GM19238 (cell line): ENCODE measurements around the gene ZNF786.
"Not testable (repeated sequence)": the region's sequence is repeated elsewhere in the genome, so short reads cannot be mapped to it uniquely, and the experiment has no call there.

ENCODE experiments used
- DNase-seq: peaks from one replicate; pipeline ENCODE4 v3.0.0; 2011; ENCODE audit warnings: low spot score; ENCODE audit not compliant: insufficient read length

ZNF786 gene

DNA sequence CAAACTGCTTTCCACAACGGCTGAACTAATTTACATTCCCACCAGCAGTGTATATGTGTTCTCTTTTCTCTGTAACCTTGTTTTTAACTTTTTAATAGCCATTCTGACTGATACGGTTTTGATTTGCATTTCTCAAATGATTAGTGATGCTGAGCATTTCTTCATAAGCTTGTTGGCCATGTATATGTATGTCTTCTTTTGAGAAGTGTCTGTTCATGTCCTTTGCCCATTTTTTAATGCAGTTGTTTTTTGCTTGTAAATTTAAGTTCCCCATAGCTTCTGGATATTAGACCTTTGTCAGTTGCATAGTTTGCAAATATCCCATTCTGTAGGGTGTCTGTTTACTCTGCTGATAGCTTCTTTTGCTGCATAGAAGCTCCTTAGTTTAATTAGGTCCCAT is 6.1 kb downstream of the ZNF786 start:
- no peak for DNase-seq

DNA sequence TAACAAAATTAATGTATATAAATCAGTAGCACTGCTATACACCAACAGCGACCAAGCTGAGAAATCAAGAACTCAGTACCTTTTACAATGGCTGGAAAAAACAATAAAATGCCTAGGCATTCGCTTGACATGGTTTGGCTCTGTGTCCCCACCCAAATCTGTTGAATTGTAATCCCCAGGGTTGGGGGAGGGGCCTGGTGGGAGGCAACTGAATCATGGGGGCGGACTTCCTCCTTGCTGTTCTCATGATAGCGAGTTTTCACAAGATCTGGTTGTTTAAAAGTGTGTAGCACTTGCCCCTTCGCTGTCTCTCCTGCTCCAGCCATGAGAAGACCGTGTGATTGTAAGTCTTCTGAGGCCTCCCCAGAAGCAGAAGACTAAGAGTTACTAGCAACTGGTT is 8.6 kb downstream of the ZNF786 start:
- DNase-seq: no peak

DNA sequence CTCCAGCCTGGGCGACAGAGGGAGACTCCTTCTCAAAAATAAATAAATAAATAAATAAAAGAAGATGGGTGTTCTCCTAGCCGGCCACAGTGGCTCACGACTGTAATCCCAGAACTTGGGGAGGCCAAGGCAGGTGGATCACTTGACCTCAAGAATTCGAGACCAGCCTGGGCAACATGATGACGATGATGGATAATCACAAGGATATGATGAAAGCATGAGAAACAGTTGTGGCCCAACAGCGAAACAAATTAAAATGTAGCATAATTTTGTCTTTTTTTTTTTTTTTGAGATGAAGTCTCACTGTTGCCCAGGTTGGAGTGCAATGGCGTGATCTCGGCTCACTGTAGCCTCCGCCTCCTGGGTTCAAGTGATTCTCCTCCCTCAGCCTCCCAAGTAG is 12.9 kb downstream of the ZNF786 start:
- no peak for DNase-seq

DNA sequence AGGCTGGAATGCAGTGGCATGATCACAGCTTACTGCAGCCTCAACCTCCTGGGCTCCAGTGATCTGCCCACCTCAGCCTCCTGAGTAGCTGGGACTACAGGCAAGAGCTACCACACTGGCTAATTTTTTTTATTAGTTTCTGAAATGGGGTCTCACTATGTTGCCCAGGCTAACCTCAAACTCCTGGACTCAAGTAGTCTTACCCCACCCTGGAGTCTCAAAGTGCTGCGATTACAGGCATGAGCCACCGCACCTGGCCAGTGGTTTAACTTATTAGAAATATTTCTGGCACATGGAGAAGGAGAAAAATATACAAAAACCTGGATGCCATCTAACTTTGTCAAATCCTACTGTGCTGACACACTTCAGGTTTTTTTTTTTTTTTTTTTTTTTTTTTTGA is 15.2 kb downstream of the ZNF786 start:
- no peak for DNase-seq

DNA sequence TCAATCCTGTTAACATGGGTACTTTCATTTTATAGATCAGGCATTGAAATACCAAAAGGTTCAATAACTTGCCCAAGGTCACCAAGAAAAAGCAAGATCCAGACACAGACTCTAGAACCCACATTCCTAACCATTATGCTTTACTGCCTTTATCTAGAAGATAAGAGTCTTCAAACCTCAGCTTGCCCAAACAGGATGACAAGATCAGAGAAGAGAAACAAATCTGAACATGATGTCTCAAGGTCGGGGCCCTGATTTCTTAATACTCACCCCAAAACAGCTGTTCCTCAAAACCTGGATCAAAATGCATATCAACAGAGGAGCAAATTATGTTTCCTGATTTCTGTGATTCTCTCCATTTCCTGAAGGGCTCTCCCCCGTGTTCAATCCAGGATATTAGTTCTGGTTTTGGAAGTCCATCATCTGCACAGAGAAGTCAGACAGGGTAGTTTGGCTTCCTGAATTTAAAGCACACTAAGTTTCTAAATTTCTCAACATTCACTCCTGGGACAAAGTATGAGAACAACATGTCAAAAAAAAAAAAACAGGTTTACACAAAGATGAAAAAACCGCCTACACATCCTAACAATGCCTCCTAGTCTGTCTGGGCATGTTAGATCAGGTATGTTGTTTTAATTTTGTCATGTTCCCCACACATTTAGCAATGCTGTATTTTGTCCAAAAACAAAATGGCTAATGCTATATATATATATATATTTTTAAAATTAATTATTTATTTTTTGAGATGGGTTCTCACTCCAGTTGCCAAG is 16.2 kb downstream of the ZNF786 start:
- DNase-seq: no peak

DNA sequence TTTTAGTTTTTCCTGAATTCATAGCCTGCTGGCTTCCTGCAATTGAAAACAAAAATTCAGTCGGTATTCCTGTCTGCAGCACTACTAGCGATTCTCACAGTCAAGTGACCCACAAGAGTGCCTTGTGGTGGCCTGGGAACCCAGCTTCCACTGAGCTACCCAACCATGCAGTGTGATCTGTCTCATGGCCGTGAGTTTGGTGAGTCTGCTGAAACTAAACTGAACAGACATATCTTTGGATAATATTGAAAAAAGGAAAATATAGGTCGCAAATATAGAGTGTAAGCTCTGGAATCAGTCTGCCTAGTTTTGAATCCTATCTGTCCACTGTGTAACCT is 18.1 kb downstream of the ZNF786 start:
- DNase-seq: no peak

DNA sequence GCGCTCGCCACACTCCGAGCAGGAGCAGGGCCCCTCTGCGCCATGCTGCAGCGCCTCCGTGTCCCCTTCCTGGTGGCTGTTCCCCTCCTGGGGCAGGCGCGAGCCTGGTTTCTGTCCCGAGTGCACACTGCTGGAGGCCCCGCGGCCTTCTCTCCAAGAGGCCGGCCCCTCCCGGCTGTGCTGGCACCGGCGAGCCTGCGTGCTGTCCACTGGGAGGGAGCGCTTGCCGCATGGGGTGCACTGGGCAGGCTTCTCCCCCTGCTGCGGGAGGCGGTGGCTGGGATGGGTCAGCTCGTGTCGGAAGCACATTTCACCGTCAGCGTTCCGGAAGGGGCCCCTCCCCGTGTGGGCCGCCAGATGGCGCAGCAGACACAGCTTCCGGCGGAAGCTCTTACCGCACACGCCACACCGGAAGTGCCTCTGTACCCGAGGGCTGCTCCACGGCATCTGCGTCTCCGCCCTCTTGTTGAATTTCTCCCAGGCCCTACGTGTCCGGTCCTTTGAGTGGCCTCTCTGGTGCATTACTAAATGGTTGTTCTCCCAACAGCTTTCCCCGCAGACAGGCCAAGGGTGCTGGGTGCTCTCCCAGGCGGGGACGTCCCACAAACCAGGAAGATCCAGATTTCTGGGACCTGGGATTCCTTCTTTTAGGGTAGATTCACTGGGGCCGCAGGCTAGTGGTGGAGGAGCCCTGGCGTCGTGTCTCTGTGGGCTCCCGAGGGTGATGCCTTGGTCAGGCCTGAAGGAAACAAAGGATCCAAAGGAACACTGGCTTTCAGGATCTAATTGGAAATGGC is 18.7 kb downstream of the ZNF786 start:
- DNase-seq: no peak

DNA sequence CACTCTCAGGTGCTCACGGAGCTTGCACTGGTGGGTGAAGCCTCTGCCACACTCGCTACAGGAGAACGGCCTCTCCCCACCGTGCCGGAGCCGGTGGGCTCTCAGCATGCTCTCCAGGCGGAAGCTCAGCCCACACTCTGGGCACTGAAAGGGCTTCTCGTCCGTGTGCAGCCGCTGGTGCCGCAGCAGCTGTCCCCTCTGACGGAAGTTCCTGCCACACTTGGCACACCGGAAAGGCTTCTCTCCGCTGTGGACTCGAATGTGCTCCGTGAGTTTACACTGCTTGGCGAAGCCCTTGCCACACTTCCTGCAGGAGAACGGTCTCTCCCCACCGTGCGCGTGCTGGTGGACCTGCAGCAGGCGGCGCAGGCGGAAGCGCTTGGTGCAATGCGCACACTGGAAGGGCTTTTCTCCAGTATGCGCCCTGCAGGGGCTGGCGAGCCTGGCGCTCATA is 19.3 kb downstream of the ZNF786 start:
- no peak for DNase-seq

DNA sequence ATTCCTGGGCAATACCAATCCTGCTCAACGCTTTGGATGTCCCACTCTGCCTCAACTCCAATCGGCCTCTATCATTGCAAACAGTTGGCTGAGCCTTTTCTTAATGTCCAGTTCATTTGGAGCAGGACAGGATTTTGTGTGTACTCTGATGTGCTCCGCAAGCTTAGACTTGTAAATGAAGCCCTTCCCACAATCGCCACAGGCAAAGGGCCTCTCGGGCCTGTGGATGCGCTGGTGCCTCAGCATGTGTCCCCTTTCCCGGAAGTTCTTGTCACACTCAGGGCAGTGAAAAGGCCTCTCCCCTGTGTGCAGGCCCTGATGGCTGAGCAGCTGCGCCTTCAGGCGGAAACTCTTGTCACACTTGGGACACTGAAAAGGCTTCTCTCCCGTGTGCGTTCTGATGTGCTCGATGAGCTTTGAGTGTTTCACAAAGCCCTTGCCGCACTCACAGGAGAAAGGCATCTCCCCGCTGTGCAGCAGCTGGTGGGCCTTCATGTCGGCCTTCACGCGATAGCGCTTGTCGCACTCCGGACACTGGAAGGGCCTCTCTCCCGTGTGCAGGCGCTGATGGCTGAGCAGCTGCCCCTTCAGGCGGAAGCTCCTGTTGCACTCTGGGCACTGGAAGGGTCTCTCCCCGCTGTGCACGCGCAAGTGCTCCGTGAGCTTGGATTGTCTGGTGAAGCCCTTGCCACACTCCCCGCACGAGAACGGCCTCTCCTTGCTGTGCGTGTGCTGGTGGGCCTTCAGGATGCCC is 20.0 kb downstream of the ZNF786 start:
- DNase-seq: no peak

DNA sequence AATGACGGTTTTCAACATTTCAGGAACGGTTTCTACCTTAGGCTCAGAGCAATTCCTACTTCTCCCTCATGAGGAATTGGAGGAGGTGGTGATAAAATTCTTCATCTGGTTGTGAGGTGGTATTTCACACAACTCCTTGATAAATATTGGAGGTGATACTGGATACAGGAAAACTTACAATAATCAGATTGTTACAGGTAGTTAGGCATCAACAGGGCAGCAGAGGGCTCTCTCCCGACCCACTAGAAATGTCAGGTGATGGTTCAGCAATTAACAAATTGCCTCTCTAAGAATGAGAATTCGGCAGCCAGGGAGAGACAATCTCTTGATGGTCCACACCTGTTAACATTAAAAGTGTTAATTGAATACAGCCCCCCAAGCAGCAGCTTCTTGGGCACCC is 22.6 kb downstream of the ZNF786 start:
- no peak for DNase-seq

DNA sequence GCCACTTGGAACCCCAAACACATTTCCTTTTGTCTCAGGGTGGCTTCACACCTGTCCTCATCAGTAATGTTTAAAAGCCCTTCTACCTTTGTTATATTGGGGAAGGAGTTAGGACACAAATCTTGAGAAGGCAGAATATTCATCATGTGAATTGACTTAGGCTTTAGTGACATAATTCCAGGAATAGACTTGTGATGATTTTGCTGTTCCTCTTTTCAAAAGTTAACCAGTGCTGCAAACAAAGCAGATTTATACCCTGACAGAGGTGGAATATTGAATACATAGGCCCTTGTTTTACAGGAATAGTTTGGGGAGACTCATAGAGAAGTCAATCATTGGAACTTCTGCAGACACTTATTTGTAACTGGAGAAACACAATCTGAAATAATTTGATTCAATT is 27.0 kb downstream of the ZNF786 start:
- DNase-seq: no peak

DNA sequence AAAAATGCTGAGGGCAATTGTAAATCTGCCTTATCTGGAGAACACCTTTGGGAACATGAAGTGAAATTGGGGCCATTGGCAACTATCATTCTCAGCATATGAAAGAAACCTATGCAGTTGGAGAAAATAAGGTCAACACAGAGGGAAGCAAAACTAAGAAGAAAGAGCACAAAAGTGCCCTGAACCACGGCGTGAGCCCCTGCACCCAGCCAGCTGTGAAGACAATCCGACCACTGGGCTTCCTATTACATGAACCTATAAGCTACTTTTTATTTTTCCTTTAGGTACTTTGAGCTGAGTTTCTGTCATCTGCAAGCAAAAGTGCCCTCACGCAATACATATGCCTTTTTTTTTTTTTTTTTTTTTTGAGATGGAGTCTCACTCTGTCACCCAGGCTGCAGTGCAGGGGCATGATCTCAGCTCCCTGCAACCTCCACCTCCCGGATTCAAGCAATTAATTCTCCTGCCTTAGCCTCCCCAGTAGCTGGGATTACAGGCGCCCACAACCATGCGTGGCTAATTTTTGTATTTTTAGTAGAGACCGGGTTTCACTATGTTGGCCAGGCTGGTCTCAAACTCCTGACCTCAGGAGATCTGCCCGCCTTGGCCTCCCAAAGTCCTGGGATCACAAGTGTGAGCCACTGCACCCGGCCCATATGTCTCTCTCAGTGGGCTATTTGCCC is 28.2 kb downstream of the ZNF786 start:
- DNase-seq: not testable (repeated sequence)

DNA sequence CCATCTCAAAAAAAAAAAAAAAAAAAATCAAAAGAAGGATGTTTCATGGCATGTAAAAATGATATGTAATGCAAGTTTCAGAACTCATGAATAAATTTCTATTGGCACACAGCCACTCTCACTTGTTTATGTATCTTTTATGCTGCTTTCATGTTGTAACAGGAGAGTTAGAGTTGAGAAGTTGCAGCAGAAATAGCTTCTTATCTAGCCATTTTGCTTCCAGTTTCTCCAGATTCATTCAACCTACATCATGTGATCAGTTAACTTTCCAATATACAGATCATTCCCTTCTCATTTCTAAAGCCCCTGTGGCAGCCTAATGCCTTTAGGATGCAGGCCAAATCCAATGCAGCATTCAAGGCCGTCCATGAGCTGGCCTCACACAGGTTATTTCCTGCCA is 30.4 kb downstream of the ZNF786 start:
- no peak for DNase-seq

DNA sequence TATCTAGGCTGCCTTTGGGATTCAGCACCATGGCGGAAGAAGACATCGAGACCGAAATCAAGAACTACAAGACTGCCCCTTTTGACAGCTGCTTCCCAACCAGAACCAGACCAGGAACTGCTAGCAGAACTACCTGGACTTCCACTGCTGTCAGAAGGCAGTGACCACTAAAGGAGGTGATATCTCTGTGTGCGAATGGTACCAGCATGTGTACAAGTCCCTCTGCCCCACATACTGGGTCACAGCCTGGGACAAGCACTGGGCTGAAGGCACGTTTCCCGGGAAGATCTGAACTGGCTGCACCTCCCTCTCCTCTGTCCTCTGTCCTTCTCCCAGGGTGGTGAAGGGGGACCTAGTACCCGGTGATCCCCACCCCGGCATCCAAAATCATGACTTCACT is 36.6 kb downstream of the ZNF786 start:
- DNase-seq: no peak

DNA sequence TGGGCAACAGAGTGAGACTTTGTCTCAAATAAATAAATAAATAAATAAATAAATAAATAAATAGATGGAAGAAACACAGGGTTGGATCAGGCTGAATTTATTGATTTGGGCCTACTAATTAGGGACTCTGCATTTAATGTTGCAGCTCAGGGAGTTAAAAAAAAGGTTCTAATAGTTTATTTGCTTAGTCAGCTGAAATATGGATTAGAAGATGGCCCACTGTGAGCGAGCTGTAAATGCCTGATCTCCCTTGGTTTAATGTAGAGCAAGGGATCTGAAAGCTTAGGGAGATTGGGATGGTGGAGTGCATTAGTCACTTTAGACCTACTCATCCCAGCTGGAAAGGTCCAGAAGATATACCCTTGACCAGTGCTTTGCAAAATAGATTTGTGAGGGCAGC is 37.1 kb downstream of the ZNF786 start:
- no peak for DNase-seq

DNA sequence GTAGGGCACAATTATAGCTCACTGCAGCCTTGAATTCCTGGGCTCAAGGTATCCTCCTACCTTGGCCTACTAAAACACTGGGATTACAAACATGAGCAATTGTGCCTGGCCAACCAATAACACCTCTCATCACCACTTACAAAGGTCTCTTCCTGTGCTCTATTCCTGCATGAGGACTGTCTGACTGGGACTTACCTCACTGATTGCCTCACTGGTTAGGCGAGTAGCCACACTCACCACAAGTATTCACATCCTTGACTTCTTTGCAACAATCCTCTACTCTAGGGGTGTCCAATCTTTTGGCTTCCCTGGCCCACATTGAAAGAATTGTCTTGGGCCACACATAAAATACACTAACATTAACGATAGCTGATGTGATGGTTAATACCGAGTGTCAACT is 39.6 kb downstream of the ZNF786 start:
- no peak for DNase-seq

DNA sequence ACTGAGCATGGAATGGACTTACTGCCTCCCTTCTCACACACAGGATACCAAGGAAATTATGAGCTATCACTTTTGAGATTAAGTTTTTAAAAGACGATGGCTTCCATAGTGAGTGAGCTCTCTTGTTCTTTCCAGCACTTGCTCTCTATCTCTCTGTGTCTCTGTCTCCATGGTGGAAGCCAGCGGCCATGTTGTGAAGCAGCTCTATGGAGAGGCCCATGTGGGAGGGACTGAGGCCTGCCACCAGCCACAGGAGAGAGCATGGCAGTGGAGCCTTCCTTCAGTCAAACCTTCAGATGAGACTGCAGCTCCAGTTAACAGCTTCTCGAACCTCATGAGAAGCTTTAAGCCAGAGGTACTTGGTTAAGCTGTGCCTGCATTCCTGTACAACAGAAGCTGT is 41.7 kb downstream of the ZNF786 start:
- no peak for DNase-seq

DNA sequence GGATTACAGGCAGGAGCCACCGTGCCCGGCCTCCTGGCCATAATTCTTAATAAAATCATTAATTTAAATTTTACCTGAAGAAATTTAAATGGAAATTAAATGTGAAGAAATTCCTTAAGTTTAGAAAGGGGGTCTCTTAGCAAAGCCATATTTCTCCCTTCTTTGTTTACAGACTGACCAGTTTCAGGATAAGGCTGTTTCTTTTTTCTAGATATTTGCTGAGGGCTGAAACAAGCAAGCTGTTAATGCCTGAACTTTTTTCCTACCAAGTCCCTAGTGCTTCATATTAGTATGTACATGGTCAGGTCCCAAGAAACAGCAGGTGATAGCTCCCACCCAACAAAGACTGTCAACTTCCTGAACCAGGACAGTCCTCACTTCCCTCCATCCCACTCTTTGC is 44.1 kb downstream of the ZNF786 start:
- no peak for DNase-seq

DNA sequence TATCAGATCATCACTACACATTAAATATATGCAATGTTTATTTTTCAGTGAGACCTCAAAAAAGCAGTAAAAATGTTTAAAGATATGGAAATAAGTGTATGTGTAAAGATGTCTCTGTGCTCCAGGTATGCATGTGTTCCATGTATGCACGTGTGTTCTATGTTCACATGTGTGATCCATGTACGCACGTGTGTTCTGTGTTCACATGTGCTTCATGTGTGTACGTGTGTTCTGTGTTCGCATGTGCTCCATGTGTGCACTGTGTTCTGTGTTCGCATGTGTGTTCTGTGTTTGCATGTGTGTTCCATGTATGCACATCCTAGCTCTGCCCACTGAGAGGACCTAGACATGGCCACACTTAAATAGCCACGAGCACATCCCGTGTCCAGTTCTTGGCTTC is 46.6 kb downstream of the ZNF786 start:
- no peak for DNase-seq

DNA sequence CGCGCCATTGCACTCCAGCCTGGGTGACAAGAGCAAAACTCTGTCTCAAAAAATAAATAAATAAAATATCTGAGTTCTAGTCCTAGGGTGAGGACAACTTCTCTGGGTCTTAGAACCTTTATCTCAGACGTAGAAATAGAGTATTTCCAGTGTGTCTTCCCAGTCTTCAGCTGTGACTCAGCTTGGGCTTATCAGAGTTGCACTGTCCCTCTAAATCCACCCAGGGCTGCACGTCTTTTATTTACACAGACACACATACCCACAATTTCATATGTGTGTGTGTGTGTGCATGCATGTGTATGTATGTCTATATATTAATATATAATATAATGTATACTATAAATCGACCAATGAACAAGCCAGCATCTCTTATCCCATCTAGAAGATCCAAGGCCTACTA is 49.2 kb downstream of the ZNF786 start:
- DNase-seq: no peak

DNA sequence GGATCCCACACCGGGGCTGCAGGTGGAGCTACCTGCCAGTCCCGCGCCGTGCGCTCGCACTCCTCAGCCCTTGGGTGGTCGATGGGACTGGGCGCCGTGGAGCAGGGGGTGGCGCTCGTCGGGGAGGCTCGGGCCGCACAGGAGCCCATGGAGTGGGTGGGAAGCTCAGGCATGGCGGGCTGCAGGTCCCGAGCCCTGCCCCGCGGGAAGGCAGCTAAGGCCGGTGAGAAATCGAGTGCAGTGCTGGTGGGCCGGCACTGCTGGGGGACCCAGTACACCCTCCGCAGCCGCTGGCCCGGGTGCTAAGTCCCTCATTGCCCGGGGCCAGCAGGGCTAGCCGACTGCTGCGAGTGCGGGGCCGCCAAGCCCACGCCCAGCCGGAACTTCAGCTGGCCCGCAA is 51.9 kb downstream of the ZNF786 start:
- DNase-seq: not testable (repeated sequence)

DNA sequence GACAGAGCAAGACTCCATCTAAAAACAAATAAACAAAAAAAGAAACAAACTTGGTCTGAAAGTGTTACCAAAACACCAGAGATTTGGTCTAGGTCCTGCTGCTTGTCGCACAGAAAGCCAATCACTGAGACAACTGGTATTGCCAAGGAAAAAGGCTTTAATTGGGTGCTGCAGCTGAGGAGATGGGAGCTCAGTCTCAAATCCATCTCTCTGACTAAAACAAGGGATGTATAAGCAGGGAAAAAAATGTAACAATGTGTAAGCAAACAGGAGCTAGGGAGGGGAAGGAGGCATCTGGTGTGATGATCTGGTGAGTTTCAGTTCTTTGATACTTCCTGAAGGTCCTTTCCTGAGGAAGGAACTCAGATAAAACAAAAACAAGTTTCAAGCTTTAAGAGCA is 53.8 kb downstream of the ZNF786 start:
- DNase-seq: no peak
